Neural cell (in vitro differentiated cells): ENCODE data around the gene PROX2. TPM values are rescaled to one million over a fixed set of nuclear protein-coding genes. Genes with fewer than 3 reads are reported as not detected.
A peak's percentile ranks its signal among the peaks of the same experiment; 100 is the strongest.

Source experiments
- H2AFZ ChIP-seq: fragments of 200-600, 300-800 bp; sonication (generic), shearing (Covaris generic); 2 replicates; pipeline ENCODE4 v1.6.0; 2014; ENCODE audit warnings: low read depth, mild to moderate bottlenecking, antibody characterized with exemption, low read length, moderate library complexity
- H3F3A ChIP-seq: fragments of 200-600 bp; shearing (Covaris generic); 2 replicates; pipeline ENCODE4 v1.6.1; 2016; ENCODE audit warnings: mild to moderate bottlenecking, moderate library complexity, mixed read lengths, antibody characterized with exemption, low read length; ENCODE audit not compliant: insufficient read depth, poor library complexity, severe bottlenecking
- H3K27ac ChIP-seq: fragments of 200-600, 300-800 bp; sonication (generic), shearing (Covaris generic); 2 replicates; pipeline ENCODE4 v1.5.1; 2014; ENCODE audit warnings: mild to moderate bottlenecking, low read length, moderate library complexity
- H3K27me3 ChIP-seq: fragments of 300-800, 200-600 bp; sonication (generic), shearing (Covaris generic); 2 replicates; pipeline ENCODE4 v1.6.0; 2014; ENCODE audit warnings: mild to moderate bottlenecking, low read depth, low read length, moderate library complexity; ENCODE audit not compliant: insufficient read depth
- H3K36me3 ChIP-seq: fragments of 300-800, 200-600 bp; sonication (generic), shearing (Covaris generic); 2 replicates; pipeline ENCODE4 v1.5.1; 2014; ENCODE audit warnings: mild to moderate bottlenecking, antibody characterized with exemption, low read length, moderate library complexity; ENCODE audit not compliant: insufficient read depth
- H3K4me2 ChIP-seq: fragments of 300-800, 200-600 bp; sonication (generic), shearing (Covaris generic); 2 replicates; pipeline ENCODE4 v1.6.0; 2014; ENCODE audit warnings: mild to moderate bottlenecking, low read length
- H3K4me3 ChIP-seq: fragments of 300-800, 200-600 bp; sonication (generic), shearing (Covaris generic); 2 replicates; pipeline ENCODE4 v1.5.1; 2014; ENCODE audit warnings: mild to moderate bottlenecking, low read length, moderate library complexity
- H3K79me2 ChIP-seq: fragments of 200-600 bp; shearing (Covaris generic); replicated peaks from 2 replicates; pipeline ENCODE4 v1.6.0; 2014; ENCODE audit warnings: mild to moderate bottlenecking, low read length, moderate library complexity; ENCODE audit not compliant: insufficient read depth
- H3K9ac ChIP-seq: fragments of 300-800, 200-600 bp; sonication (generic), shearing (Covaris generic); 2 replicates; pipeline ENCODE4 v1.6.1; 2016; ENCODE audit warnings: mild to moderate bottlenecking, low read length, mixed read lengths
- H3K9me2 ChIP-seq: fragments of 200-600 bp; shearing (Covaris generic); 2 replicates; pipeline ENCODE4 v1.6.1; 2016; ENCODE audit warnings: mild to moderate bottlenecking, low read length, mixed read lengths; ENCODE audit not compliant: insufficient read depth
- H3K9me3 ChIP-seq: fragments of 200-600, 300-800 bp; sonication (generic), shearing (Covaris generic); 2 replicates; pipeline ENCODE4 v1.6.1; 2016; ENCODE audit warnings: mild to moderate bottlenecking, mixed run types, low read length, moderate library complexity, mixed read lengths
- H4K20me1 ChIP-seq: fragments of 200-600 bp; shearing (Covaris generic); 2 replicates; pipeline ENCODE4 v1.6.1; 2016; ENCODE audit warnings: mild to moderate bottlenecking, mixed run types; ENCODE audit not compliant: insufficient read depth
- CTCF ChIP-seq: fragments of 450-650 bp; IDR thresholded peaks from 2 replicates; pipeline ENCODE4 v1.5.1; 2014; ENCODE audit warnings: antibody characterized with exemption, mild to moderate bottlenecking, moderate library complexity; ENCODE audit not compliant: poor library complexity, severe bottlenecking
- EP300 ChIP-seq: fragments of 450-650 bp; conservative IDR thresholded peaks from 2 replicates; pipeline ENCODE4 v1.6.1; 2014; ENCODE audit warnings: antibody characterized with exemption, mild to moderate bottlenecking, moderate library complexity; ENCODE audit not compliant: poor library complexity, severe bottlenecking
- EZH2 ChIP-seq: fragments of 200-600, 300-800 bp; shearing (Covaris generic), sonication (generic); IDR thresholded peaks from 2 replicates; pipeline ENCODE4 v1.6.1; 2014; ENCODE audit warnings: antibody characterized with exemption, low read length, borderline replicate concordance, mild to moderate bottlenecking; ENCODE audit not compliant: insufficient read depth, poor library complexity, severe bottlenecking
- MXI1 ChIP-seq: fragments of 450-650 bp; conservative IDR thresholded peaks from 2 replicates; pipeline ENCODE4 v1.6.1; 2014; ENCODE audit warnings: antibody characterized with exemption, mild to moderate bottlenecking; ENCODE audit not compliant: poor library complexity, severe bottlenecking
- POLR2AphosphoS5 ChIP-seq: IDR thresholded peaks from 2 replicates; pipeline ENCODE4 v1.6.1; 2012
- RAD21 ChIP-seq: fragments of 450-650 bp; conservative IDR thresholded peaks from 2 replicates; pipeline ENCODE4 v1.6.1; 2014; ENCODE audit warnings: antibody characterized with exemption, mild to moderate bottlenecking, moderate library complexity
- REST ChIP-seq: IDR thresholded peaks from 2 replicates; pipeline ENCODE4 v1.6.1; 2012; ENCODE audit warnings: borderline replicate concordance
- SMC3 ChIP-seq: fragments of 450-650 bp; conservative IDR thresholded peaks from 2 replicates; pipeline ENCODE4 v1.6.1; 2014; ENCODE audit warnings: antibody characterized with exemption, mild to moderate bottlenecking, moderate library complexity; ENCODE audit not compliant: poor library complexity
- TAF1 ChIP-seq: IDR thresholded peaks from 2 replicates; pipeline ENCODE4 v1.6.1; 2012; ENCODE audit warnings: low read depth
- polyA plus RNA-seq: library from polyadenylated mRNA; depleted of rRNA; stranded (reverse); fragments of >200 nt; gene quantifications from 2 replicates; pipeline ENCODE4 v1.2.3, GENCODE V29; 2014

Gene PROX2
- polyA plus RNA-seq, 1 donor from 2014 or later: not detected

DNA sequence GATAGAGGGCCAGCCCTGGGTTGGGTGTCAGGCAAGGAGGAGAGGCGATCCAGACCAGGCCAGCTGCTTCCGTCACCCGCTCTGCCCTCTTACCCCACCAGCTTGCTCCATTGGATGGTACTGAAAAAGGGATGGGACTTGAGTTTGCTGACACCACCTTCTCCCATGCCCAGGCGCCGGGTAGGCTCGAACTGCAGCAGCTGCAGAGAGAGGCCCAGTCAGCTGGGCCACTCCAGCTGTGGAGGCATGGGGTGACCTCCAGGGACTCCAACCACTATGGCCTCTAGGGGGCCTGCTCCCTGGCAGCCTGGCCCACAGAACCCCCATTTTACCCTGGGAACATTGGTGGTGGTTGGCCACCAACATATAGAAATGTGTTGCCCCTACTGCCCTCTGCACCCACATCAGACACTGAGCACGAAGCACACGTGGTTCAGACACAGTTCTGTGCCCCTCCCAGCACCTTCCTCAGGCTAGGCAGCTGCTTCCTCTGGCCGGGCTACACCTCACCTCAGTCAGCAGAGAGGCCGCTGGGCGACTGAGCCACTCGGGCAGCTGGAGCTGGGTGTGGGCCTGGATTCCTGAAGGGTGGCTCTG, 31.1 kb upstream of the PROX2 start:
- Histone ChIP-seq H2AFZ (no peak overlapping the region), H3K4me3 (no peak overlapping the region), H3K9ac (no peak overlapping the region), H3K27me3 (no peaks in the 10 kb centered on the region), H3K9me2 (no peaks in the 10 kb centered on the region), H3F3A (no peaks in the 10 kb centered on the region), H3K4me2 (no peak overlapping the region), H3K36me3 (no peaks in the 10 kb centered on the region), H3K9me3 (no peaks in the 10 kb centered on the region), H3K27ac (no peak overlapping the region), H4K20me1 (no peaks in the 10 kb centered on the region), H3K79me2 (no peaks in the 10 kb centered on the region)
- TF ChIP-seq REST (no peak), CTCF (no peak), EZH2 (no peak), SMC3 (no peak), MXI1 (no peak), TAF1 (no peak), RAD21 (no peak), EP300 (no peak), POLR2AphosphoS5 (no peak)

- Histone ChIP-seq H3K9me2 (no peaks in the 10 kb centered on the region), H2AFZ (no peak overlapping the region), H3K9ac (no peak overlapping the region), H3K4me3 (no peak overlapping the region), H4K20me1 (no peaks in the 10 kb centered on the region), H3K27me3 (no peaks in the 10 kb centered on the region), H3F3A (no peaks in the 10 kb centered on the region), H3K27ac (no peak overlapping the region), H3K4me2 (no peak overlapping the region), H3K79me2 (no peaks in the 10 kb centered on the region), H3K9me3 (no peaks in the 10 kb centered on the region), H3K36me3 (no peaks in the 10 kb centered on the region)
- TF ChIP-seq CTCF (peak; percentile 78), SMC3 (peak; percentile 72), RAD21 (peak; percentile 58), EZH2 (no peak), TAF1 (no peak), REST (no peak), POLR2AphosphoS5 (peak; percentile 18), EP300 (no peak), MXI1 (peak; percentile 27)
Observed at GRCh38 chr14:74905595-74906142, 29.7 kb upstream of the PROX2 start.
